MCF 10A (cell line): Measurements from ENCODE around the gene CAMSAP1. TPM values are rescaled to one million over a fixed set of nuclear protein-coding genes. Genes with fewer than 3 reads are reported as not detected.

Source experiments
- BruUV-seq: library from RNA; stranded (reverse); fragments of 400-500 nt; replicated peaks from 2 replicates; lab custom pipeline; 2021; lab: Mats Ljungman, UMichigan
- CTCF ChIA-PET: fragments of 300-600 bp; sonication (Branson Sonifier 250); formaldehyde crosslinking; extraction: SDS; loops from one replicate; lab custom pipeline; 2021; ENCODE audit warnings: antibody characterized with exemption, inconsistent platforms; lab: Yijun Ruan, JAX
- POLR2A ChIA-PET: fragments of 300-600, 350-650 bp; sonication (Branson Sonifier 250); formaldehyde crosslinking; extraction: SDS; loops from one replicate; lab custom pipeline; 2020; ENCODE audit warnings: antibody characterized with exemption, inconsistent platforms; lab: Yijun Ruan, JAX
- DNase-seq: peaks from one replicate; pipeline ENCODE4 v3.0.0-alpha.2; 2018; ENCODE audit not compliant: unreplicated experiment
- H3K27ac Mint-ChIP-seq: one replicate; pipeline ENCODE4 v1.8.0; 2022; ENCODE audit warnings: mild to moderate bottlenecking, low read depth, mixed read lengths; ENCODE audit not compliant: unreplicated experiment
- H3K27me3 Mint-ChIP-seq: one replicate; pipeline ENCODE4 v1.8.0; 2022; ENCODE audit warnings: mixed read lengths; ENCODE audit not compliant: insufficient read depth, unreplicated experiment
- H3K36me3 Mint-ChIP-seq: one replicate; pipeline ENCODE4 v1.8.0; 2022; ENCODE audit warnings: mild to moderate bottlenecking, moderate library complexity, mixed read lengths; ENCODE audit not compliant: insufficient read depth, unreplicated experiment
- H3K4me1 Mint-ChIP-seq: one replicate; pipeline ENCODE4 v1.8.0; 2022; ENCODE audit warnings: mixed read lengths; ENCODE audit not compliant: insufficient read depth, unreplicated experiment
- H3K4me3 Mint-ChIP-seq: one replicate; pipeline ENCODE4 v1.8.0; 2022; ENCODE audit warnings: mild to moderate bottlenecking, moderate library complexity, mixed read lengths; ENCODE audit not compliant: unreplicated experiment
- H3K9me3 Mint-ChIP-seq: one replicate; pipeline ENCODE4 v1.8.0; 2022; ENCODE audit warnings: mixed read lengths; ENCODE audit not compliant: unreplicated experiment
- CTCF ChIP-seq: fragments of 200-600 bp; IDR thresholded peaks from one replicate; pipeline ENCODE4 v1.8.0; 2022; ENCODE audit warnings: antibody characterized with exemption, mild to moderate bottlenecking; ENCODE audit not compliant: unreplicated experiment
- intact Hi-C: fragments of 100-400 bp; cut with micrococcal nuclease; formaldehyde crosslinking; loops from 2 replicates; pipeline ENCODE4 v1.14.1; 2022
- total RNA-seq: library from RNA; stranded (reverse); gene quantifications from 2 replicates; pipeline ENCODE4 v1.2.3, GENCODE V29; 2022

The CAMSAP1 gene
- total RNA-seq, 1 experiment from 2014 or later = 39.5 TPM

DNA sequence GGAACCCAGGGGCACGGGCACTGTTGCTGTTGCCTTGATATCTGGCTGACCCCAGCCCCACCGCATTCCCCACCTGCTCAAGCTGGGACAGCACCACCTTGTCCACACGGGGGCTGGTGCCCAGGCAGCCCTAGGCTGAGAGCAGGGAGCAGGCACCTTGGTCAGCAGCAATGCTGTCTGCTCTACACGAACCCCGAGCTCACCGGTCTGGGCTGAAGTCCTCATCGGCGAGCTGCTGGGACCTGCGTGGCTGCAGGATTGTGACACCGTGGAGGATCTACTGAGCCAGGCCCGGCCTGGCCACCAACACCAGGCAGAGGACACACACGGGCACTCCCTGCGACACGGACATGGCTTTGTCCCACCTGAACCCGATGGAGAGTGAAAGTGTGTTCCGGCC is 127.3 kb downstream of the CAMSAP1 start:
- no peak overlapping the region for H3K4me3 Mint-ChIP-seq
- ChIA-PET CTCF (no interaction called here), POLR2A (no interaction called here)
- no peak overlapping the region for H3K27ac Mint-ChIP-seq
- intact Hi-C loops = no loop called here
- DNase-seq = no peak
- H3K36me3 Mint-ChIP-seq = no peaks in the 10 kb centered on the region
- no peak for TF ChIP-seq CTCF
- H3K4me1 Mint-ChIP-seq = no peaks in the 10 kb centered on the region
- H3K27me3 Mint-ChIP-seq = peaks cover 17% of the 10 kb centered on the region
- no TSS peak for BruUV-seq
- no peaks in the 10 kb centered on the region for H3K9me3 Mint-ChIP-seq

DNA sequence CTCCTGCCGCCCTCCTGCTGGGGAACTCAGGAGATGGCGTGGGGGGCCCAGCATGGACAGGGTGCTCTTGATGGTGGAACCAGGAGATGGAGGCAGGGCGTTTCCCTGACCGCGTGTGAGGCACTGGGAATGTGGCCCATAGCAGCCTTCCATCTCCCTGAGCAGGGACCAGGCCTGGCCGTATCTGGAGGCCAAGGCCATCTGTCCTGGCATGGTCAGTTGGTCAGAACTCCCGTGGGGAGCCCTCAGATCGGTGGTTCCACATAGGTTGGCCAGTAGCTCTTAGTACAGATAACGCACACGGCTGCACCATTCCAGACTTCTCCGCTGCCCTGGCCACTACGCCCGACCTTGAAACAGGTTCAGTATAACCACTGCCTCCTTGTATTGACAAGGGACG is 127.8 kb downstream of the CAMSAP1 start:
- intact Hi-C loops = no loop called here
- DNase-seq = no peak
- TF ChIP-seq CTCF = no peak
- ChIA-PET POLR2A (no interaction called here), CTCF (no interaction called here)
- no TSS peak for BruUV-seq
- no peaks in the 10 kb centered on the region for H3K9me3 Mint-ChIP-seq
- H3K4me3 Mint-ChIP-seq = no peak overlapping the region
- H3K27me3 Mint-ChIP-seq = peaks cover 17% of the 10 kb centered on the region
- no peak overlapping the region for H3K27ac Mint-ChIP-seq
- no peaks in the 10 kb centered on the region for H3K4me1 Mint-ChIP-seq
- H3K36me3 Mint-ChIP-seq = no peaks in the 10 kb centered on the region

DNA sequence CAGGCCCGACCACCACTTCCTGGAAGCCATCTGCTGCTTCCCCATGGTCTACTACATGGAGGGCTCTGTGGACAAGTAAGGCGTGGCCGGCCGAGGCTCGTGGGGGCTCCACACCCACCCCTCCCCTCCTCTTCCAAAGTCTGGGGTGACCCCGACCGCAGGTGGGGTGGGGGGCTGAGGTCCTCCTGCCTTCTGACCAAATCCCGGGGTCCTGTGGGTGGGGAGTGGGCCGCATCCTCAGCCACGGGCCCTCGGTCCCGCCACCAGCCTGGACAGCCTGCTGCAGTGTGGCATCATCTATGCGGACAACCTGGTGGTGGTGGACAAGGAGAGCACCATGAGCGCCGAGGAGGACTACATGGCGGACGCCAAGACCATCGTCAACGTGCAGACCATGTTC is 128.9 kb downstream of the CAMSAP1 start:
- no peaks in the 10 kb centered on the region for H3K36me3 Mint-ChIP-seq
- BruUV-seq = no TSS peak
- CTCF ChIA-PET = no interaction called here
- no peak for TF ChIP-seq CTCF
- POLR2A ChIA-PET = interaction anchor here (0.5 kb wide), 1 partner anchor 555 kb away, joined by 3 read pairs; no protein-coding TSS in a partner anchor
- no peak for DNase-seq
- intact Hi-C loops = no loop called here
- H3K4me1 Mint-ChIP-seq = no peaks in the 10 kb centered on the region
- no peak overlapping the region for H3K27ac Mint-ChIP-seq
- H3K9me3 Mint-ChIP-seq = no peaks in the 10 kb centered on the region
- peaks cover 17% of the 10 kb centered on the region for H3K27me3 Mint-ChIP-seq
- no peak overlapping the region for H3K4me3 Mint-ChIP-seq

- intact Hi-C loops = no loop called here
- no peak for TF ChIP-seq CTCF
- no peak for DNase-seq
- BruUV-seq = no TSS peak
- H3K9me3 Mint-ChIP-seq = no peaks in the 10 kb centered on the region
- H3K4me3 Mint-ChIP-seq = no peak overlapping the region
- H3K27me3 Mint-ChIP-seq = peaks cover 13% of the 10 kb centered on the region
- no peak overlapping the region for H3K27ac Mint-ChIP-seq
- no peaks in the 10 kb centered on the region for H3K36me3 Mint-ChIP-seq
- H3K4me1 Mint-ChIP-seq = no peaks in the 10 kb centered on the region
- ChIA-PET CTCF (interaction anchor here (0.6 kb wide), 1 partner anchor 225 kb away, joined by 3 read pairs; no protein-coding TSS in a partner anchor), POLR2A (no interaction called here)
Measured at GRCh38 chr9:135777623-135778177, 129.6 kb downstream of the CAMSAP1 start.
